ENCODE measurements around the gene DRAM1. TPM values are rescaled to one million over a fixed set of nuclear protein-coding genes. Genes with fewer than 3 reads are reported as not detected.

DRAM1 gene, protein sequence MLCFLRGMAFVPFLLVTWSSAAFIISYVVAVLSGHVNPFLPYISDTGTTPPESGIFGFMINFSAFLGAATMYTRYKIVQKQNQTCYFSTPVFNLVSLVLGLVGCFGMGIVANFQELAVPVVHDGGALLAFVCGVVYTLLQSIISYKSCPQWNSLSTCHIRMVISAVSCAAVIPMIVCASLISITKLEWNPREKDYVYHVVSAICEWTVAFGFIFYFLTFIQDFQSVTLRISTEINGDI
- total RNA-seq = 3.5 TPM
- 1 to 10 TPM; 2.6 to 4.7 (median 3.7) TPM for polyA plus RNA-seq

DNA sequence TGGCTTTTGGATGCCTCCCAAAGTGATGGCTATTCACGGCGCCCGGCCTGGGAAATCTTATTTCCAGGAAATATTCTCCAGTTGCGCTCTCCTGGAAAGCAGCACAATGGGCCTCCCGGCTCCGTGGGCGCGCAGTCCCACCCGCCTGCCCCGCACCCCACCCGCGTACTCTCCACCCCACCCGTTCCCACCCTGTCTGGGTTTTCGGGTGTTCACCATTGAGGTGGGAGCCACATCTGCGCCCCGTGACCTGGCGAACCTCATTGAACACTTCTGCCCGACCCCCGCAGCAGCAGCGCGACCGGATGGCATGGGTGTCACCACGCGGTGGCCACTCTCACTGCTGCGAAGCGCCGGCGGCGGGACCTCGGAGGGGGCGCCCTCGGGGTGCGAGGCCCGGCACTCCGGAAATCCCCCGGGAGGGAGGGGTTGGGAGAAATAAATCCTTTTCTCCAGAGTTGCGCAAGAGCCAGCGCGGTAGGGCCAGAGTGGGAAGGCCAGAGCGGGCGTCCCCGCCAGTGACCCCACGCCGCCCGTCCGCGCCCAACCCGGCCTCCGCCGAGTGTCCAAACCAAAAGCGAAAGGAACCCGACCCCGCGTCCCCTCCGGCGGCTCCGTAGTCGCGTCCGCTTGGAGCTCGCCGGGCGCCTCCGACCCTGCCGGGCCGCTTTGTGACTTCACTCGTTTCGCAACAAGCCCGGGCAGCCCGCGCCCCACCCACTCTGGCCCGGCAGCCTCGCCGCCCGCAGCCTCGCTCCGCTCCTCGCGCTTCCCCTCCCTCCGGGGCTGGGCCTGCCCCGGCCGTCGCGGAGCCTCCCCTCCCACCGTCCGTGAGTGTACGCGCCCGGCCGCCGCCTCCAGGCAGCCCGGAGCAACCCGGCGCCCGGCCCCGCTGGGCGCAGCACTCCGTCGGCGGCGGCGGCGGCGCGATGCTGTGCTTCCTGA, at the start of gene DRAM1:
Gene DRAM1, plus strand, starts transcription at position 720 of the 945 bp plus-strand sequence. Its CDS starts 210 bp downstream, at position 930.
- Mint-ChIP-seq H3K36me3 (peaks cover 5% of the 10 kb centered on the region), H3K9me3 (no peaks in the 10 kb centered on the region), H3K27me3 (no peaks in the 10 kb centered on the region), H3K4me3 (peak within 1 kb of the TSS; percentile 87 to 96 (median 91)), H3K27ac (peak within 1 kb of the TSS; percentile 83 to 92 (median 87)), H3K4me1 (peaks cover 9 to 15% (median 10%) of the 10 kb centered on the region in 4 donors)
- ATAC-seq (ENCODE audit: low read depth in 2 of 2) (peak; percentile 81), DNase-seq (peak; percentile 61 to 83 (median 66))
- Histone ChIP-seq H3K9me3 (ENCODE audit: control insufficient read depth in 2 of 2, low read length in 2 of 2) (no peaks in the 10 kb centered on the region), H3K27ac (ENCODE audit: insufficient read depth, low read length, poor library complexity, severe bottlenecking) (peak within 1 kb of the TSS; percentile 69), H3K27me3 (ENCODE audit: control insufficient read depth, insufficient read depth, low read length) (no peaks in the 10 kb centered on the region), H3K36me3 (ENCODE audit: control insufficient read depth, insufficient read depth, low read length) (no peaks in the 10 kb centered on the region), H3K4me1 (ENCODE audit: control insufficient read depth, insufficient read depth, low read length, poor library complexity, severe bottlenecking) (peaks cover 7% of the 10 kb centered on the region), H3K4me3 (ENCODE audit: low read depth, low read length) (peak within 1 kb of the TSS; percentile 88)

DNA sequence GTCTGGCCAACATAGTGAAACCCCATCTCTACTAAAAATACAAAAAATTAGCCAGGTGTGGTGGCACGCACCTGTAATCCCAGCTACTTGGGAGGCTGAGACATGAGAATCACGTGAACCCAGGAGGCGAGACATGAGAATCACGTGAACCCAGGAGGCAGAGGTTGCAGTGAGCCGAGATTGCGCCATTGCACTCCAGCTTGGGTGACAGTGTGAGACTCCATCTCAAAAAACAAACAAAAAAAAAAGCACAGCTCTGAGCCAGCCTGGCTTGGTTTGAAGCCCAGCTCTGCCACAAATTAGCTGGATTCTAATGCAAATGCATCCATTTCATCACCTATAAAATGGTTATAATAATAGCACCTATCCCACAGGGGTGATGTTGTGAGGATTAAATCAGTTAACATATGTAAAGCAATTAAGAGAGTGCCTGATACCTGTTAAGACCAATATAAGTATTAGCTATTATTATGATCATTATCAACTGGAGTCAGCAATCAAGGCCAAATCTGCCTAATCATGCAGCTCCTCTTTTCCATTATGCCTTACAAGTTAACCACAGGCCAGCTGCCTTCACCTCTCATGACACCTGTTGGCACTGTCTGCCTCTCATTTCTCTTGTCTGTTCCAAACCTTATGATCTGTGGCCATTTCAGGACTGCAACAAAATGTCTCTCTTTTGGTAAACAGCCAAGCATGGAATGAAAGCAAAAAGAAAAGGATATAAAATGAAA, 48.8 kb upstream of the DRAM1 start:
- Mint-ChIP-seq H3K4me3 (peak overlapping the region; percentile 95 to 98 (median 98)), H3K9me3 (no peaks in the 10 kb centered on the region), H3K27ac (peak overlapping the region; percentile 51 to 94 (median 84)), H3K36me3 (no peaks in the 10 kb centered on the region), H3K27me3 (peaks cover 5% of the 10 kb centered on the region), H3K4me1 (peaks cover 34 to 68% (median 53%) of the 10 kb centered on the region in 4 donors)
- peak overlapping the region; percentile 33 for H3K4me3 ChIP-seq (ENCODE audit: low read depth, low read length)
- ATAC-seq (ENCODE audit: low read depth in 2 of 2) (no peak), DNase-seq (peak in 1 of 3 donors; percentile 52)
- peak overlapping the region; percentile 1 for H3K27ac ChIP-seq (ENCODE audit: insufficient read depth, low read length, poor library complexity, severe bottlenecking)
- no peaks in the 10 kb centered on the region for H3K9me3 ChIP-seq (ENCODE audit: control insufficient read depth in 2 of 2, low read length in 2 of 2)
- peaks cover 55% of the 10 kb centered on the region for H3K4me1 ChIP-seq (ENCODE audit: control insufficient read depth, insufficient read depth, low read length, poor library complexity, severe bottlenecking)
- no peaks in the 10 kb centered on the region for H3K27me3 ChIP-seq (ENCODE audit: control insufficient read depth, insufficient read depth, low read length)
- H3K36me3 ChIP-seq (ENCODE audit: control insufficient read depth, insufficient read depth, low read length) = no peaks in the 10 kb centered on the region

DNA sequence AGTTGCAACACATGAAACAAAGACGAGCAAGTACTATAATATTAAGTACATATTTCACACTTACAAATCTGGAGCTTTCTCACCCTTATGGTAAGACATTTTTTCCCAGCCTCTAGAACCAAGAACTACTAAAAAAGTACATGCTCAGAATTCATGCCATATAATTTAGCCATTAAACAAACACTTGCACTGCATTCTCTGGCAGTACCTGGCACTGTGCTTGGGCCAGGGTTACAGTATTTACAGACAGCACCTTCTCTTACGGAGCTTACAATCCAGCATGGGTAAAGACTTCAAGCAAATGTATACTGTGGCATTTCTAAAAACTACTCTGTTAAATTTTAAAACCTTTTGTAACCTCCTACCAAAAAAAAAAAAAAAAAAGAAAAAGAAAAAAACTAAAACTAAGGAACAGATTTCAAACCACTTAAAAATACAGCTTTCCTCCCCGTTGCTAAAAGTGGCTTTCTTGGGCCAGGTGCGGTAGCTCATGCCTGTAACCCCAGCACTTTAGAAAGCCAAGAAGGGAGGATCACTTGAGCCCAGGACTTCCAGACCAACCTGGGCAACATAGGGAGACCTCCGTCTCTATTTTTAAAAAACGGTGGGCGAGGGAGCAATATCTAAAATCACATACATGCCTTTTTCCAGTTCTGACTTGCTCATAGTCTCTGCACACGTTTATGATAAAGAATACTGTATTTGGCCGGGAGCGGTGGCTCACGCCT, 47.6 kb upstream of the DRAM1 start:
- Histone ChIP-seq H3K27me3 (ENCODE audit: control insufficient read depth, insufficient read depth, low read length) (no peaks in the 10 kb centered on the region), H3K4me3 (ENCODE audit: low read depth, low read length) (peak overlapping the region; percentile 84), H3K27ac (ENCODE audit: insufficient read depth, low read length, poor library complexity, severe bottlenecking) (peak overlapping the region; percentile 69), H3K4me1 (ENCODE audit: control insufficient read depth, insufficient read depth, low read length, poor library complexity, severe bottlenecking) (peaks cover 44% of the 10 kb centered on the region), H3K9me3 (ENCODE audit: control insufficient read depth in 2 of 2, low read length in 2 of 2) (no peaks in the 10 kb centered on the region), H3K36me3 (ENCODE audit: control insufficient read depth, insufficient read depth, low read length) (no peaks in the 10 kb centered on the region)
- peaks cover 27 to 57% (median 45%) of the 10 kb centered on the region in 4 donors for H3K4me1 Mint-ChIP-seq
- peaks cover 5% of the 10 kb centered on the region for H3K27me3 Mint-ChIP-seq
- peak overlapping the region; percentile 95 to 98 (median 98) for H3K4me3 Mint-ChIP-seq
- no peaks in the 10 kb centered on the region for H3K36me3 Mint-ChIP-seq
- ATAC-seq (ENCODE audit: low read depth in 2 of 2) = no peak
- H3K9me3 Mint-ChIP-seq = no peaks in the 10 kb centered on the region
- H3K27ac Mint-ChIP-seq = peak overlapping the region; percentile 61 to 97 (median 94)
- peak in 2 of 3 donors; percentile 6 to 37 for DNase-seq

DNA sequence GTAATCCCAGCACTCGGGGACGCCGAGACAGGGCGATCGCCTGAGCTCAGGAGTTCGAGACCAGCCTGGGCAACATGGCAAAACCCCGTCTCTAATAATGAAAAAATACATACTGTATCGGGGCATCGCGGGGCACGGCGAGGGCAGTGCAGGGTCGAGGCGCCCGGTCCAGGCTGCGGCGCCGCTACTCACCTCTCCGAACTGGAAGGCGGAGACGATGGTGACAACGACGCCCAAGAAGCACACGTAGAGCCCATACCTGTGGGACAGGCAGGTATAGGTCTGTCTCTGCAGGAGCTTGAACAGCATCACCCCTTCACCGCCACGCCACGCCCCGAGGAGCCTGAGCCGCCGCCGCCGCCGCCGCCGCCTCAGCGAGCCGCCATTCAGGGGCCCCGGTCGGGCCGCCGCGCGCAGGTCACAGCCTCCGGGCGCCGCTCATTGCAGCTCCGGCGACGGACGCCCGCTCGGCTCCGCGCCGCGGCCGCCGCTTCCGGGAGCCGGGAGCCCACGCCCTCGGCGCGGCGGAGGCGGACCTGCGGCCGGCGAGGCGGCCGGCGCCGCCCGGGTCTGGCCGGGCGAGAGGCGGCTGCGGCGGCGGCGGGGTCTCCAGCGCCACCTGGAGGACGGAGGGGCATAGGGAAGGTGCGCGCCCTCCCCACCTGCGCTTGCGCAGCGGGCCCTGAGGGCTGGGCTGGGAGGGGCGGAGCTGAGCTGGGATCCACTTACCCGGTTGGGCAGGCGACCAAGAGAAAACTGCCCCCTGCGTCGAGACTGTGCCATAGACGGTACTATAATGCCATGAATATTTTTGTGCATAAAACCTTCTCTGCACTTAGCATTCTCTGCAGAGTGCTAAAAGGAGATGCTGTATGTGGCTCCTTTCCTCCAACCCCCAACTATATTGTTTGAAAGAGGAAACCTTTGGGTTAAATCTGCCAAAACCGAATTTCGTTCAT, 46.7 kb upstream of the DRAM1 start, which contains the start of gene GNPTAB:
Gene GNPTAB, minus strand, starts transcription at position 593 of the 959 bp plus-strand sequence. Its CDS starts 284 bp downstream, at position 309.
- no peaks in the 10 kb centered on the region for H3K9me3 ChIP-seq (ENCODE audit: control insufficient read depth in 2 of 2, low read length in 2 of 2)
- no peaks in the 10 kb centered on the region for H3K27me3 ChIP-seq (ENCODE audit: control insufficient read depth, insufficient read depth, low read length)
- Mint-ChIP-seq H3K27ac (peak within 1 kb of the TSS; percentile 61 to 97 (median 94)), H3K4me1 (peaks cover 18 to 48% (median 38%) of the 10 kb centered on the region in 4 donors), H3K4me3 (peak within 1 kb of the TSS; percentile 95 to 98 (median 98)), H3K27me3 (peaks cover 5% of the 10 kb centered on the region), H3K36me3 (no peaks in the 10 kb centered on the region), H3K9me3 (no peaks in the 10 kb centered on the region)
- H3K36me3 ChIP-seq (ENCODE audit: control insufficient read depth, insufficient read depth, low read length) = no peaks in the 10 kb centered on the region
- peak; percentile 92 to 94 for ATAC-seq (ENCODE audit: low read depth in 2 of 2)
- peak within 1 kb of the TSS; percentile 69 for H3K27ac ChIP-seq (ENCODE audit: insufficient read depth, low read length, poor library complexity, severe bottlenecking)
- peak; percentile 93 to 96 (median 94) for DNase-seq
- peaks cover 40% of the 10 kb centered on the region for H3K4me1 ChIP-seq (ENCODE audit: control insufficient read depth, insufficient read depth, low read length, poor library complexity, severe bottlenecking)
- H3K4me3 ChIP-seq (ENCODE audit: low read depth, low read length) = peak within 1 kb of the TSS; percentile 84

DNA sequence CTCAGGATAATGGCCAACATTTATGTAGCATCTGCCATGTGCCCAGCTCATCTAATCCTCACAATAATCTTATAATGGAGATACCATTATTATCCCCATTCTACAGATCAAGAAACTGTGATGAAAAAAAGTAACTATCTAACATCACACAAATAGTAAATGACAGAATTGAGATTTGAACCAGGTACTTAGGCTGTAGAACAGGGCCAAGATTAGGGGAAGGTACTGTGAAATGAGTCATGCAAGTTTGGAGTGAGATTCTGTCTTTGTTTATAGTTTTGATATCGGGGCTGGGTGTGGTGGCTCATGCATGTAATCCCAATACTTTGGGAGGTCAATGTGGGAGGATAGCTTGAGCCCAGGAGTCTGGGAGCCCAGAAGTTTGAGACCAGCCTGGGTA, 45.4 kb upstream of the DRAM1 start:
- H3K27ac ChIP-seq (ENCODE audit: insufficient read depth, low read length, poor library complexity, severe bottlenecking) = no peak overlapping the region
- no peaks in the 10 kb centered on the region for H3K9me3 ChIP-seq (ENCODE audit: control insufficient read depth in 2 of 2, low read length in 2 of 2)
- peaks cover 5% of the 10 kb centered on the region for H3K27me3 Mint-ChIP-seq
- no peaks in the 10 kb centered on the region for H3K36me3 ChIP-seq (ENCODE audit: control insufficient read depth, insufficient read depth, low read length)
- no peaks in the 10 kb centered on the region for H3K27me3 ChIP-seq (ENCODE audit: control insufficient read depth, insufficient read depth, low read length)
- H3K4me1 Mint-ChIP-seq = peaks cover 11 to 38% (median 28%) of the 10 kb centered on the region in 4 donors
- no peaks in the 10 kb centered on the region for H3K9me3 Mint-ChIP-seq
- peaks cover 32% of the 10 kb centered on the region for H3K4me1 ChIP-seq (ENCODE audit: control insufficient read depth, insufficient read depth, low read length, poor library complexity, severe bottlenecking)
- ATAC-seq (ENCODE audit: low read depth in 2 of 2) = no peak
- H3K36me3 Mint-ChIP-seq = no peaks in the 10 kb centered on the region
- no peak for DNase-seq
- H3K4me3 ChIP-seq (ENCODE audit: low read depth, low read length) = no peak overlapping the region
- peak overlapping the region in 1 of 4 donors; percentile 69 for H3K4me3 Mint-ChIP-seq
- no peak overlapping the region for H3K27ac Mint-ChIP-seq

DNA sequence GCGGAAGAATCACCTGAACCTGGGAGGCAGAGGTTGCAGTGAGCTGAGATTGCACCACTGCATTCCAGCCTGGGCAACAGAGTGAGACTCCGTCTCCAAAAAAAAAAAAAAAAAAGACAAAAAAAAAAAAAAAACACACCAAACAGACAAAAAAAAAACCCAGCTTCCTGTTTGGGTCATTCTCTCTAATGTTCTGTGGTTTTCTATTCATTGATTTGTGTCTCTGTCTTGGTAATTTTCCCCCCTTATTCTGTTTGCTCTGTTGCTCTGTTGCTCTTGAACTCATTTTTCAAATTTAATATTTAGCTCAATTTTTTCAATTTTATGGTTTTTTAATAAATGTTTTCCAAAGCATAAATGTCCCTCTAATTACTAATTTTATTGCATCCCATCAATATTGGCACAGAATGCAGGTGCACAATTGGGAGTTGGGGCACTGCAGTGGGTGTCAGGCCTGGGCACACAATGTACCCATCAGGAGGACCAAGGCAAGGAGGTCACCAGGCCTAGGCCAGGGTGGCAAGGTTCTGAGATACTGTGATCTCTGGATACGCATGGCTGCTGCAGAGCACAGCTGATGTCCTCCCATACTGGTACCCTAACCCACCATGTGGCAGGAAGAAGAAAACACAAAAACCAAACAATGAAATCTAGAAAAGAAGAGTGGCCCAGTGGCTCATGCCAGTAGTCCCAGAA, 38.6 kb upstream of the DRAM1 start:
- Mint-ChIP-seq H3K27me3 (peaks cover 8% of the 10 kb centered on the region), H3K4me3 (peak overlapping the region; percentile 22 to 73 (median 58)), H3K4me1 (peaks cover 6 to 16% (median 9%) of the 10 kb centered on the region in 4 donors), H3K36me3 (no peaks in the 10 kb centered on the region), H3K9me3 (no peaks in the 10 kb centered on the region), H3K27ac (peak overlapping the region in 2 of 3 donors; percentile 70 to 71)
- Histone ChIP-seq H3K36me3 (ENCODE audit: control insufficient read depth, insufficient read depth, low read length) (no peaks in the 10 kb centered on the region), H3K9me3 (ENCODE audit: control insufficient read depth in 2 of 2, low read length in 2 of 2) (no peaks in the 10 kb centered on the region), H3K27me3 (ENCODE audit: control insufficient read depth, insufficient read depth, low read length) (no peaks in the 10 kb centered on the region), H3K27ac (ENCODE audit: insufficient read depth, low read length, poor library complexity, severe bottlenecking) (no peak overlapping the region), H3K4me3 (ENCODE audit: low read depth, low read length) (peak overlapping the region; percentile 21), H3K4me1 (ENCODE audit: control insufficient read depth, insufficient read depth, low read length, poor library complexity, severe bottlenecking) (peaks cover 16% of the 10 kb centered on the region)
- ATAC-seq (ENCODE audit: low read depth in 2 of 2) (peak; percentile 34 to 36), DNase-seq (peak in 2 of 3 donors; percentile 50 to 52)

Data from CD4-positive, CD25-positive, alpha-beta regulatory T cell (primary cell).